Stimulated activated naive CD4-positive, alpha-beta T cell treated with Interleukin-2 at 50 U/mL for 16 hours (primary cell): Measurements from ENCODE around the gene SNX3.
"Not testable (repeated sequence)": the region's sequence is repeated elsewhere in the genome, so short reads cannot be mapped to it uniquely, and the experiment has no call there.

ENCODE experiments used
- DNase-seq: peaks from one replicate; lab custom pipeline; 2025; lab: John Stamatoyannopoulos, UW

Gene SNX3

DNA sequence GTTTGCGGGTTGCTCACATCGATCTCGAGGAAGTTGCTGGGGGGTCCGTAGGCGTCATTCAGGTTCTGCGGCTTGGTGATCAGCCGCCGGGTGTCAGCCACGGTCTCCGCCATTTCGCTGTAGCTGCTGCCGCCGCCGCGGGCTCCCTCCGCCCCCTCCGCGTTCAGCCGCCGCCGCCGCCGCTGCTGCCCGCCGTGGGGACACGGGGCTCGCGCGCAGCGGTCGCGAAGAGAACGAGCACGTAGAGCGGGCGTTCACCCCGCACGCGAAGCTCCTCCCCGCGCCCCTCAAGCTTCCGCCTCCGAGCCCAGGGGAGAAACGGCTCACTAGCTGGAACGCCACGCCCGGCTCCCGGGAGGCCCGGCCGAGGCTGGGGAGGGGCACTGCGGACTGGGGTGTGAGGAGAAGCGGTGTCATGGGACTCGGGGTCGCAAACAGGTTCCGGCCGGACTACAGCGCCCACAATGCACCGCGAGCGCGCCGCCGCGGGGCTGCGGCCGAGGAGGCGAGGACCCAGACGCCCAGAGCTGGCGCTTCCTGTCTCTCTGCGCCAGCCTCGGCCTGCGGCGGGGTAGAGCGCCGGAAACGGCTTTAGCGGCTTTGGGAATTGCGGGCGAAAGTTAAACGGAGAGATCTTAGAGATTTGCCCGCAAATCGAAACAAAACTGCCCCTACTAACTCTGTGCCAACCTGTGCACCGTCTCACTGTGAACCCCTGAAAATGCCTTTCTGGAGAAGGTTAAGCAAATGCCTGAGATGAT lies at the start of gene SNX3:
Gene SNX3 (minus strand): TSS at position 232 of the 761 bp plus-strand sequence. CDS start 119 bp downstream, at position 113.
- DNase-seq, result peak; percentile 88

DNA sequence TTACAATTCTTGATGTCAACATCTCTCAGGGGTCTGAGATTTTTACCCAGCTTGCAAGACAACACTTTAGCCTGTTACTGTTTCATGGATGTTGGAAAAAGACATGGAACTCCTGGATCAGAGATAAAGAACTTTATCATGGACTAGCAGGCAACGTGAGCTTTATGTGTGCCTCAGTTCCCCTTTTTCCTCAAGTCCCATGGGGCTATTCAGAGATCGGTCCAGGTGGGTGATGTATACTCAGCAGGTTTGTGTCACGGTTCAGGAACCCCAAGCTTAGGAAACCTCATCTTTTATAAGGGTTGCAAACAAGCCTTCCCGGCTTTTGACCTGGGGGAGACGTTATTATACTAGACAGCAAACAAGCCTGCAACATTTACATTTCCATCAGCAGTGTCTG lies 49.0 kb upstream of the SNX3 start:
- DNase-seq, result no peak

DNA sequence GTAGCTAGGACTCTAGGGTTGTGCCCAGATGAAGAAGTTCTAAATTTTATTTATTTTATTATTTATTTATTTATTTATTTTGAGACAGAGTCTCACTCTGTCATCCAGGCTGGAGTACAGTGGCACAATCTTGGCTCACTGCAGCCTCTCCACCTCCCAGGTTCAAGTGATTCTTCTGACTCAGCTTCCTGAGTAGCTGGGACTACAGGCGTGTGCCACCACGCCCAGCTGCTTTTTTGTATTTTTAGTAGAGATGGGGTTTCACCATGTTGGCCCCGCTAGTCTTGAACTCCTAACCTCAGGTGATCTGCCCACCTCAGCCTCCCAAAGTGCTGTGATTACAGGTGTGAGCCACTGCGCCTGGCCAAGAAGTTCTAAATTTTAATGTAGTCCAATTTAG lies 47.8 kb upstream of the SNX3 start:
- not testable (repeated sequence) for DNase-seq

DNA sequence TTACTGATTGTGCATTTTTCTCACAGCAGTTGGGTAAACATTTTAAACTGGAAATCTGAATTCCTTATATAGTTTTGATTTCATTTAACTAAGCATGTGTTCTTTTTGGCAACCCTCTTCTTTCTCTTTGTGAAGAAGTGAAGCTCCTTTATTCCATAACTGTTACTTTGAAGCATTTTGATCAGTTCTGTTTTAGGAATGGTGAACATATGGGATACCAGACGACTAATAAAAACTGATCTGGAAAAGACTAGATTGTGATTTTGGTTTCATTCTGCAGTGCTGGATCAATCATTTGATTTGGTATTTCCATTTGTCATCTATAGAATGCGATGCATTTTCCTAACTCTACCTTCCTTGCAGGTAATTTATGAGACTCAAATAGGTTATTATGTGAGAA lies 43.8 kb upstream of the SNX3 start:
- no peak for DNase-seq

DNA sequence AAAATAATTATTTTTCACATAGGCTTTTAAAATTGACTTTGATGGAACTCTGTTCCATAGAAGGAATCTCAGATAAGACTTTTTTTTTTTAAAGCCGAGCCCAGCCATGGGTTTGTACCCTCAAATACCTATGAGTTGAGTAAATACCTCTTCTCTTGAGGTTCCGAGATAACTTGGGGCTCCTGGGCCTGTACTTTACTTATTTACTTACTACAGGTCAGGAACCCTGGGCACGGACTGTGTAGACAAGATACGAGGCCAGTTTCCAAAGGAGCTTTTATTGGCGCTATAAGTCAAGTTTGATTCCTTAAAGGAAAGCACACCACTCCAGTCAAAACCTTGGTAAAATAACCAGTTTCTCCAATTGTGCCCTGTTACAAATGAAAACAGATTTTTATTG lies 41.5 kb upstream of the SNX3 start:
- DNase-seq, result no peak

DNA sequence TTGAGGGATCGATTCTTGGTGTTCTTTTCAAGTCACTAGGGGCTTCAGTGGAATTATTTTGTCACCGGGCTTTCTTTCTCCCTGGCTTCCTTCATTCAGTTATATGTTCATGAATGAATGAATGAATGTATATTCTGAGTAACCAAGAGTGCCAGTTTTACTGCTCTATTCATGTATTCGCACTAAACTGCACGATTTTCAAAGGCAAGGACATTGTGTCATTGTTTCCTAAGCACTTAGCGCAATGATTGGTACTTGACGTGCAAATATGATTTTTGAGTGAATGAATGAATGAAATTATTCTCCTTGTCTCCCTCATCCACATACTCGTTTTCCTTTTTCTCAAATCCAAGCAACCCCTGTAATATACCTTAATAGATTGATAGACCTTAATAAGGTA lies 34.8 kb upstream of the SNX3 start:
- no peak for DNase-seq

DNA sequence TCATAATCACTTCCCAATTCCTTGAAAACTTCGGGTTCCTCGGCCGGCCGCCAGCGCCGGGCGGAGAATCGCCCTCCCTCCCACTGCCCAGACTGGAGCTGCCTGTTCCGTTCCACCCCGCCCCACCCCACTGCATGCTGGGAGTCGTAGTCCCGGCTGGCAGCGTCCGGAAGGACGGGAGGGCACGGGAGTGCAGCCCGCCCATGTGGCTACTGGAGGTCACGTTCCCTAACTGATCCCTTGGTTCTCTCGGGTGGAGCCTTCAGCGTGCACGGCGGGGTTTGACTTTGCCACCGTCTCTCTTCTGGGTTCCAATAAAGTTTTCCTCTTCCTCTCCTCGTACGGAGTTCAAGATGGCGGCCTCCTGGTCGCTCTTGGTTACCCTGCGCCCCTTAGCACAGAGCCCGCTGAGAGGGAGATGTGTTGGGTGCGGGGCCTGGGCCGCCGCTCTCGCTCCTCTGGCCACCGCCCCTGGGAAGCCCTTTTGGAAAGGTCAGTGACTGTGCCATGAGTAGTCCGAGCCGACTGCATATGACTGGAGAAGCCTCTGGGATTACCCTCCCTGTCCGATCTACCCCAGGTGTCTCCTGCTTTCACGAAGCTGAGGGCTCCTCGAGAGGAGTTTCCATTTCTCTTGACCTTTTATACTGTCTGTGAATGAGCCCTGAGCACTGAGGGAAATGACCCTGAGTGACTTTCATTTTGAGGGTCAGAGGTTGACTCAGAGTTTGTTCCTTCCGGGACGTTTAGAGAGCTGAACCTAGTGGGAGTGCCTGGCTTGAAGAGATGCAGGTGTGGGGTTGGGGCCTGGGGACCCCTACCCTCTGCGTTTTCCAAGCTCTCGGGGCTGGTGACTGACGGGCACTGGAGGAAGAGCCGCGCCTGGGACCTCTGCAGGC lies 34.1 kb upstream of the SNX3 start, which contains the start of gene AFG1L:
Gene AFG1L (plus strand): TSS at position 328 of the 899 bp plus-strand sequence. CDS start 26 bp downstream, at position 354.
- DNase-seq, result peak; percentile 87

DNA sequence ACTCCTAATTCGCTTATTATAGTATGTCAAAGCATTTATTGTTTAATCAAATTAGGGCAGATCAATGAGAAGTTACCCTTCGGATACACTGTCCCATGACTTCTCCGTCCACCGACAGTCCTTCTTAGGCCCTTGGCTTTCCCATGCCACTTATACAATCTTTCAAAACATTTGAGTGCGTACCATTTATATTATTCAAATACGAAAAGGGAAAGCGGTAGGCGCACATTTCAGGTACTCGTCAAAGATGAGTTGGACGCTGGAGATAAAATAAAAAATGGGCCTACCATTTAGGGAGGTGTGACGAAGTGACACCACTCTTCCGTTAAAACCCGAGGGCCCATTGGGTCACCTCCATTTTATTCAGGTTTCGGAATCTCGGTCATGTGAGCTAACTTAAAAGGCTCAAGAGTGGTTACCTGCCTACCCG lies 33.5 kb upstream of the SNX3 start:
- DNase-seq, result no peak

DNA sequence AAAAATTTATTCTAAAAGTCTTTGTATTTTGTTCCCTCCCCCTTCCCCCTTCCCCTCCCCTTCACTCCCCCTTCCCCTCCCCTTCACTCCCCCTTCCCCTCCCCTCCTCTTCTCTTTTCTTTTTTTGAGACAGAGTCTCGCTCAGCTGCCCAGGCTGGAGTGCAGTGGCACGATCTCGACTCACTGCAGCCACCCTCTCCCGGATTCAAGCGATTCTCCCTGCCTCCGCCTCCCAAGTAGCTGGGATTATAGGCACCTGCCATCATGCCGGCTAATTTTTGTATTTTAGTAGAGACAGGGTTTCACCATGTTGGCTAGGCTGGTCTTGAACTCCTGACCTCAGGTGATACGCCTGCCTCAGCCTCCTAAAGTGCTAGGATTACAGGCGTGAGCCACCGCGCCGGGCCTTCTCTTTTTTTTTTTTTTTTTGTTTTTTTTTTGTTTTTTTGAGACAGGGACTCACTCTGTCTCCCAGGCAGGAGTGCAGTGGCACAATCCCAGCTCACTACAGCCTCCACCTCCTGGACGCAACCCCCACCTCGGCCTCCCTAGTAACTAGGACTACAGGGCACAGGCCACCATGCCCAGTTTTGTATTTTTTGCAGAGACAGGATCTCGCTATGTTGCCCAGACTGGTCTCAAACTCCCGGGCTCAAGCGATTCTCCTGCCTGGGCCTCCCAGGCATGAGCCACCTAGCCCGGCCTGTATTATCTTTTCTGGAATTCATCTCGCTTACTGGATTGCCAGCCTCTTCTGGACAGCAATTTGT lies 32.9 kb upstream of the SNX3 start:
- no peak for DNase-seq

DNA sequence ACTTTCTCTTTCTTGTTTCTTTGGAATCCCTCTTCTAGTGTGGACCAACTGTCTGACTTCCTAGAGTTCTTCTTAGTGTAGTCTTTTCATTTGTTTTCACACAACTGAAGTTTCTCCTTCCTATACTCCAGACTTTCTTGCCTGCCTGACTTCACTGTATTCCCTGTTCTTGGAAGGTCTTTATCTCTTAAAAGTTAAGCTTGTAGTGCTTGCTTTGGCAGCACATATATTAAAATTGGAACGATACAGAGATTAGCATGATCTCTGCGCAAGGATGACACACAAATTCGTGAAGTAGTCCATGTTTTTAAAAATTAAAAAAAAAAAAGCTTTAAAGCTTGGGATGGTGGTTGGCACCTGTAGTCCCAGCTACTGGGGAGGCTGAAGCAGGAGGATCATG lies 31.7 kb upstream of the SNX3 start:
- not testable (repeated sequence) for DNase-seq

DNA sequence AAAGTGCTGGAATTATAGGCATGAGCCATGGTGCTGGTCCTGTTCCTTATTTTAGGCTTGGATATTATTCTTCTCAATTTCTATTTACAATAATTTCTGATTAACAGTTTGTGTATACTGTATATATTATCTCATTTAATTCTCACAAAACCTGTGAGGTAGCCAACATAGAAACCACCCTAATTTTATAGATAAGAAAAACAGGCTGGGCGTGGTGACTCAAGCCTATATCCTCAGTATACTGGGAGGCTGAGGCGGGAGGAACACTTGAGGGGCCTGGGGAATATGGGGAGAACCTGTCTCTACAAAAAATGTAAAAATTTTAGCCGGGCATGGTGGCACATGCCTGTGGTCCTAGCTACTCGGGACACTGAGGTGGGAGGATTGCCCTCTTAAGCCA lies 30.3 kb upstream of the SNX3 start:
- no peak for DNase-seq

DNA sequence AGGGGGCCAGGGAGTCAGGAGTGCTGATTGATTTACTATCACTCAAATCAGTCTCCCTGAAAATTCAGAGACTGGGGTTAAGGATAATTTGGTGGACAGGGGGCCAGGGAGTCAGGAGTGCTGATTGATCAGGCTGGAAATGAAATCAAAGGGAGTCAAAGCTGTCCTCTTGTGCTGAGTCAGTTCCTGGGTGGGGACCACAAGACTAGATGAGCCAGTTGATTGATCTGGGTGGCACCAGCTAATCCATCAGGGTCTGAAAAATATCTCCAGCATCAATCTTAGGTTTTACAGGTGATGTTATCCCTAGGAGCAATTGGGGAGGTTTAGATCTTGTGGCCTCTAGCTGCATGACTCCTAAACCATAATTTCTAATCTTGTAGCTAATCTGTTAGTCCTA lies 27.9 kb upstream of the SNX3 start:
- no peak for DNase-seq

DNA sequence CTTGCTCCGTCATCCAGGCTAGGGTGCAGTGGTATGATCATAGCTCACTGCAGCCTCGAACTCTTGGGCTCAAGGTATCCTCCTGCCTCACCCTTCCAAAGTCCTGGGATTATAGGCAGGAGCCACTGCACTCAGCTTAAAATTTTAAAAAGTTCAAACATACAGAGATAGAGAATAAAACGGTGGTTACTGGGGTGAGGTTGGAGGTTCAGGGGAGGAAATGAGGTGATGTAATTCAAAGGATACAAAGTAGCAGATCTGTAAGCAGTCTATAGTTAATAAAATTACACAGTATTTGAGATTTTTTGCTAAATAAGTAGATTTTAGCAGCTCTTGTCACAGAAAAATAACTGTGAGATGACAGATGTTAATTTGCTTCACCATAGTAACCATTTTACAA lies 26.5 kb upstream of the SNX3 start:
- no peak for DNase-seq

DNA sequence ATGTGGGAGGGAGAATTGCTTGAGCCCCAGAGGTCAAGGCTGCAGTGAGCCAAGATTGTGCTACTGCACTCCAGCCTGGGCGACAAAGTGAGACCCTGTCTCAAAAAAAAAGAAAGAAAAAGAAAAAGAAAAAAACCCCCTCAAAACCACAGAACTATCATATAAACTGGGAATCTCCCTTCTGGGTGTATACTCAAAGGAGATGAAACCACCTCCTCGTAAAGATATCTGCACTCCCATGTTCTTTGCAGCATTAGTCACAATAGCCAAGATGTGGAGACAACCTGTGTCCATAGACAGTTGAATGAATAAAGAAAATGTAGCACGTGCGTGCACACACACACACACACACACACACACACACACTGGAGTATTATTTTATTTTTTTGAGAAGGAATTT lies 25.5 kb upstream of the SNX3 start:
- no peak for DNase-seq

DNA sequence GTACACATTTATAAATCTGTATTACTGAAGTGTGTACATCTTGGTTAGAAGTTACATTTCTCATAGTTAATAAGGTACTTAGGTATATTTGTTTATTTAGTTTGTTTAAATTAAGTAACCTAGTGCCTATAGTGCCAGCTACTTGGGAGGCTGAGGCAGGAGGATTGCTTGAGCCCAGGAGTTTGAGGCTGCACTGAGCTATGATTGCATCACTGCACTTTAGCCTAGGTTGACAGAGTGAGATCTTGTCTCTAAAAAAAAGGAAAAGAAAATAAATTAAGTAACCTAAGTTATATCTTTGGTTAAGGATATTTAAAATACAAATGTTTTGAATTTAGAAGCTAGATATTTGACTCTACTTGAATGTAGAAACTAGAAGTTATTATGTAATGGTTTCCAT lies 24.5 kb upstream of the SNX3 start:
- DNase-seq, result no peak

DNA sequence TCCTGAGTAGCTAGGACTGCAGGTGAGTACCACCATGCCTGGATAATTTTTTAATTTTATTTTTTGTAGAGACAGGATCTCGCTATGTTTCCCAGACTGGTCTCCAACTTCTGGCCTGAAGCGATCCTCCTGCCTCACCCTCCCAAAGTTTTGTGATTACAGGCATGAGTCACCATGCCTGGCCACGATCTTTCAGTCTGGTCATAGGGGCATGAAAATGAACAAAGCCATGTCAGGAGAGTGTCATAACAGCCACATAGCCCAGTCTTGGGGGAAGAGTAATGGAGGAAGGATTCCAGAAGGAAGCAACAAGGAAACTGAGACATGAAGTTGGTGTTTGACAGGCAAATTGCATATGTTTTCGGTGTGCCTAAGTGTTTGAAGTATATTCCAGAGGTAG lies 17.0 kb upstream of the SNX3 start:
- DNase-seq, result no peak

DNA sequence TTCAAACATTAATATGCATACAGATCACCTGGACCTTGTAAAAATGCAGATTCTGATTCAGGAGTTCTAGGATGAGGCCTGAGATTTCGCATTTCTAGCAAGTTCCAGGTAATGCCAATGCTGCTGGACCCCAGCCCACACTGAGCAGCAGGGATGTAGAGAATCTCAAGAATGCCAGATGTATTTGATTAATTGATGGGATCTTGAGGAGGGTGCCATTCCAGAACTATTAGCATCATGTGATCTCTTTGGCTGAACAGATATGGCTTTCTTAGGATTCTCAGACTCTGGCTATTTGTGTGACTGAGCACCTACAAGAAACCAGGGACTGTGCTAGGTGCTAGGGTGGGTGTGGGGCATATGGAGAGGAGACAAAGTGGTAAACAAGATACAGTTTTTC lies 16.5 kb upstream of the SNX3 start:
- no peak for DNase-seq

DNA sequence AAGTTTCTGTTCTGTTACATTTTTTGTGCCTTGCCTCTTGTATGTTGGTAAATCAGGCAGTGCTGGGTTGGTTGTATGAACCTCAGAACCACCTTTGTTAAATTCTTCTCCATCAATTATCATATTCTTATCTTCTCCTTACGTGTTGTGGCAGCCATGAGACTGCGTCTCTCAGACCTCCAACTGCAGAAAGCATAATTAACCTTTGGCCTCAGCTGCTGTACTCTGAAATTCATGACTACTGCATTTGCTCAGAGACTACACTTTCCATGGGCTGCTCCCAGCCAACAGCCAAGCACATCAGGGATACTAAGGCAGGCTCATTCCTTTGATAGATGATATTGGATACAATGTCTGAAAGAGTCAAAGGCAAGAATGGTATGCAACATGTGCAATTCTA lies 15.1 kb upstream of the SNX3 start:
- no peak for DNase-seq

DNA sequence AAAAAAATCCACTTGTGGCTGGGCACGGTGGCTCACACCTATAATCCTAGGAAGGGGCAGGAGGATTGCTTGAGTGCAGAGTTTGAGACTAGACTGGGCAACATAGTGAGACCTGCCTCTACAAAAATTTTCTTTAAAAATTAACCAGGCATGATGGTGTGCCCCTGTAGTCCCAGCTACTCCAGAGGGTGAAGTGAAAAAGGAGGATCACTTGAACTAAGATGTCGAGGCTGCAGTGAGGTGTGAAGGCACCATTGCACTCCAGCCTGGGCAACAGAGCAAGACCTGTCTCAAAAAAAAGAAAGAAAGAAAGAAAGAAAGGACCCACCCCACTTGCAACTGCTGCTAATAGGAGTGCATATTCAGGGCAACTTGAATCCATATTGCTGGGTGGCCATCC lies 13.7 kb upstream of the SNX3 start:
- DNase-seq, result no peak

DNA sequence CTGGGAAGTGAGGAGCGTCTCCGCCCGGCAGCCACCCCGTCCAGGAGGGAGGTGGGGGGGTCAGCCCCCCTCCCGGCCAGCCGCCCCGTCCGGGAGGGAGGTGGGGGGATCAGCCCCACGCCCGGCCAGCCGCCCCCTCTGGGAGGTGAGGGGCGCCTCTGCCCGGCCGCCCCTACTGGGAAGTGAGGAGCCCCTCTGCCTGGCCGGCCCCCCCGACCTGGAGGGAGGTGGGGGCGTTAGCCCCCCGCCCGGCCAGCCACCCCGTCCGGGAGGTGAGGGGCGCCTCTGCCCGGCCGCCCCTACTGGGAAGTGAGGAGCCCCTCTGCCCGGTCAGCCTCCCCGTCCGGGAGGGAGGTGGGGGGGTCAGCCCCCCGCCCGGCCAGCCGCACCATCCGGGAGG lies 9.1 kb upstream of the SNX3 start:
- not testable (repeated sequence) for DNase-seq

DNA sequence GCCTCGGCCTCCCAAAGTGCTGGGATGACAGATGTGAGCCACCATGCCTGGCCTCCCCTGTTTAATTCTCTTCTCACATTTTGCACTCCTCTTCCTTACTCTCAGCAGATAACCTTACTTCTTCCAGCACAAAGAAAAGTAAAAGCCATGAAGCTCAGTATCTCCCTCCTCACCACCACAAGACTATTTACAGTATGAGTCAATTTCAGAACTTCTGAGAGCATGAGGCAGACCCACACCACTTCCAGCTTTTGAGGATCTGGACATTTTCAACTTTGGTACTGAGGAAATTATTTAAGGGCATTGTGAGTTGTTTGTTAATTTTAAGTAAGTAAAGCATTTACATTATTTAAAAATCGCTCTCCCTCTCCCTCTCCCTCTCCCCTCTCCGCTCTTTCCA lies 8.0 kb upstream of the SNX3 start:
- no peak for DNase-seq

DNA sequence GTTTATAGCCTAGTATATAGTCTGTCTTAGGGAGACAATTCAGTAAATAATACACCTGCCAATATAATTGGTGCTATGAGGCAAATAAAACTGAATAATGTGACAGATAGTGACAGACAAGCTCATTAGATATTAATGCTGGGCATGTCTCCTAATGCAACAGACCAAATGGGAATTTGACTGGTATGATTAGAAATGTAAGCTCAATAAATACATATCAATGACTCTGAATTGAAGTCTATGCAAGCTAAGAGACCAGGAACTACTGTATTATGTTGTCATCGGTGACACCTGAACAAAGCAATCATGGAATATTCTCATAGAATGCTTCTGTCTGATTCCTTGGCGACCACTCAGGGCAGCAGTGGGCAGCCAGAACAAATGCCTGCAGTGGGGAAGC lies 2.5 kb upstream of the SNX3 start:
- no peak for DNase-seq
